ENCODE results near the gene APOBEC3C. TPM values are rescaled to one million over a fixed set of nuclear protein-coding genes. Genes with fewer than 3 reads are reported as not detected.
A peak's percentile ranks its signal among the peaks of the same experiment; 100 is the strongest.
"Not testable (repeated sequence)": the region's sequence is repeated elsewhere in the genome, so short reads cannot be mapped to it uniquely, and the experiment has no call there.

APOBEC3C gene
- total and polyA plus RNA-seq, 3 donors from 2014 or later = 58.4 to 76.6 (median 61.3) TPM

- WGBS, 2 donors = 36 to 39% methylated on average over 5 to 7 of the region's 7 CpGs
- H3K4me1 ChIP-seq = peaks cover 7% of the 10 kb centered on the region
- no peak overlapping the region for H3K27ac ChIP-seq
Observed at GRCh38 chr22:39003165-39003638, 10.9 kb upstream of the APOBEC3C start.

GRCh38 chr22:39007177-39007576 lies 6.9 kb upstream of the APOBEC3C start:
- Histone ChIP-seq H3K4me1 (peaks cover 10% of the 10 kb centered on the region), H3K36me3 (ENCODE audit: low read depth, missing control alignments) (no peaks in the 10 kb centered on the region), H3K27ac (no peak overlapping the region), H3K9me3 (no peaks in the 10 kb centered on the region), H3K4me3 (no peak overlapping the region), H3K27me3 (no peaks in the 10 kb centered on the region)
- DNase-seq = no peak
- intact Hi-C loops (cut with DNase I; ENCODE audit: low total_unique reads) = loop anchor here (10.0 kb wide), 2 partner anchors 118 to 142 kb away; no protein-coding TSS in a partner anchor
- no peak for TF ChIP-seq CTCF (IDR thresholded peaks at IDR 0.05)
- TF ChIP-seq POLR2A (IDR thresholded peaks at IDR 0.05) = no peak
- WGBS, 2 donors = 97 to 98% methylated on average over 5 of the region's 5 CpGs

More at GRCh38 chr22:39003165-39003638, 10.9 kb upstream of the APOBEC3C start:
- TF ChIP-seq POLR2A (IDR thresholded peaks at IDR 0.05) = no peak
- TF ChIP-seq CTCF (IDR thresholded peaks at IDR 0.05) = peak; percentile 55 to 69 (median 68)
- H3K9me3 ChIP-seq = no peaks in the 10 kb centered on the region
- intact Hi-C loops (cut with DNase I; ENCODE audit: low total_unique reads) = loop anchor here (10.0 kb wide), 2 partner anchors 122 to 138 kb away; no protein-coding TSS in a partner anchor
- H3K27me3 ChIP-seq = no peaks in the 10 kb centered on the region
- no peaks in the 10 kb centered on the region for H3K36me3 ChIP-seq (ENCODE audit: low read depth, missing control alignments)
- peak; percentile 84 for DNase-seq
- H3K4me3 ChIP-seq = no peak overlapping the region

- DNase-seq; H3K36me3 ChIP-seq (ENCODE audit: low read depth, missing control alignments); H3K27ac ChIP-seq; H3K4me3 ChIP-seq; H3K27me3 ChIP-seq; H3K9me3 ChIP-seq: not testable (repeated sequence)
- WGBS, 2 donors = 86 to 87% methylated on average over 8 of the region's 8 CpGs
- intact Hi-C loops (cut with DNase I; ENCODE audit: low total_unique reads) = loop anchor here (10.0 kb wide), 2 partner anchors 116 to 144 kb away; no protein-coding TSS in a partner anchor
- H3K4me1 ChIP-seq = peaks cover 15% of the 10 kb centered on the region
Observed at GRCh38 chr22:39008271-39008850, 5.7 kb upstream of the APOBEC3C start.

GRCh38 chr22:39010946-39011345 lies 3.1 kb upstream of the APOBEC3C start:
- Histone ChIP-seq H3K4me1 (peaks cover 28% of the 10 kb centered on the region), H3K9me3 (no peaks in the 10 kb centered on the region), H3K27ac (no peak overlapping the region), H3K27me3 (no peaks in the 10 kb centered on the region), H3K36me3 (ENCODE audit: low read depth, missing control alignments) (no peaks in the 10 kb centered on the region), H3K4me3 (no peak overlapping the region)
- DNase-seq = no peak
- intact Hi-C loops (cut with DNase I; ENCODE audit: low total_unique reads) = no loop called here
- WGBS, 2 donors = 81% methylated on average over 15 of the region's 15 CpGs
- TF ChIP-seq POLR2A (IDR thresholded peaks at IDR 0.05) (no peak), CTCF (IDR thresholded peaks at IDR 0.05) (no peak)

- H3K27ac ChIP-seq = peak overlapping the region; percentile 88 to 89
Observed at GRCh38 chr22:39012533-39013511, 1.2 kb upstream of the APOBEC3C start.

GRCh38 chr22:39013561-39013941 lies 506 bp upstream of the APOBEC3C start:
- WGBS, 2 donors = 24 to 54% methylated on average over 6 of the region's 6 CpGs
- intact Hi-C loops (cut with DNase I; ENCODE audit: low total_unique reads); H3K36me3 ChIP-seq (ENCODE audit: low read depth, missing control alignments); H3K27me3 ChIP-seq; H3K9me3 ChIP-seq; DNase-seq: not testable (repeated sequence)
- Histone ChIP-seq H3K27ac (peak overlapping the region; percentile 88 to 89), H3K4me1 (peaks cover 28% of the 10 kb centered on the region), H3K4me3 (peak overlapping the region; percentile 55 to 74)

More at GRCh38 chr22:39012533-39013511, 1.2 kb upstream of the APOBEC3C start:
- H3K36me3 ChIP-seq (ENCODE audit: low read depth, missing control alignments) = no peaks in the 10 kb centered on the region
- intact Hi-C loops (cut with DNase I; ENCODE audit: low total_unique reads) = no loop called here
- WGBS, 2 donors = 52 to 61% methylated on average over 29 of the region's 29 CpGs
- peaks cover 28% of the 10 kb centered on the region for H3K4me1 ChIP-seq
- no peaks in the 10 kb centered on the region for H3K9me3 ChIP-seq
- TF ChIP-seq POLR2A (IDR thresholded peaks at IDR 0.05) = no peak
- peak in 1 of 3 experiments; percentile 9 for TF ChIP-seq CTCF (IDR thresholded peaks at IDR 0.05)
- peak; percentile 87 for DNase-seq
- no peak overlapping the region for H3K4me3 ChIP-seq
- H3K27me3 ChIP-seq = no peaks in the 10 kb centered on the region

GRCh38 chr22:39014723-39015121 lies 665 bp downstream of the APOBEC3C start:
- peak overlapping the region; percentile 88 to 89 for H3K27ac ChIP-seq
- H3K4me3 ChIP-seq = peak overlapping the region; percentile 55 to 74
- intact Hi-C loops (cut with DNase I; ENCODE audit: low total_unique reads); H3K9me3 ChIP-seq; H3K36me3 ChIP-seq (ENCODE audit: low read depth, missing control alignments); H3K27me3 ChIP-seq; DNase-seq: not testable (repeated sequence)
- peaks cover 31% of the 10 kb centered on the region for H3K4me1 ChIP-seq
- 13 to 30% methylated on average over 3 to 6 of the region's 6 CpGs for WGBS, 2 donors

Measured in testis (tissue), 3 donors.